Large intestine (tissue), 3 donors: ENCODE measurements around the gene C1orf198. TPM values are rescaled to one million over a fixed set of nuclear protein-coding genes. Genes with fewer than 3 reads are reported as not detected.

Experiments
- DNase-seq, 2 donors: peaks; one replicate each; pipeline versions ENCODE4 v3.0.0 to v3.0.0-alpha.2; 2013
- H3K27ac ChIP-seq: one replicate; pipeline ENCODE4 v1.5.1; 2013; ENCODE audit warnings: low read length
- H3K27me3 ChIP-seq: 2 replicates; pipeline ENCODE4 v1.6.1; 2013; ENCODE audit warnings: low read length; ENCODE audit not compliant: control insufficient read depth, insufficient read depth
- H3K36me3 ChIP-seq: 2 replicates; pipeline ENCODE4 v1.6.1; 2013; ENCODE audit warnings: low read length; ENCODE audit not compliant: control insufficient read depth, insufficient read depth
- H3K4me1 ChIP-seq: one replicate; pipeline ENCODE4 v1.6.1; 2013; ENCODE audit warnings: low read length; ENCODE audit not compliant: control insufficient read depth, insufficient read depth
- H3K4me3 ChIP-seq: one replicate; pipeline ENCODE4 v1.5.1; 2013; ENCODE audit warnings: low read length
- H3K9me3 ChIP-seq: one replicate; pipeline ENCODE4 v1.6.1; 2013; ENCODE audit warnings: mild to moderate bottlenecking, low read depth, low read length, moderate library complexity; ENCODE audit not compliant: control insufficient read depth
- WGBS: methylation state at CpG from one replicate; pipeline ENCODE4 v1.1.5; 2013; ENCODE audit warnings: low lambda C conversion rate; ENCODE audit not compliant: insufficient coverage; 5-methylcytosine and 5-hydroxymethylcytosine counted together
- polyA plus RNA-seq: library from polyadenylated mRNA; unstranded; fragments of 120-200 nt; gene quantifications from one replicate; pipeline ENCODE4 v1.2.1, GENCODE V29; 2013

The C1orf198 gene
- polyA plus RNA-seq, 1 donor, result 36.5 TPM

- Histone ChIP-seq H3K9me3 (no peaks in the 10 kb centered on the region), H3K36me3 (no peaks in the 10 kb centered on the region), H3K27me3 (no peaks in the 10 kb centered on the region), H3K4me1 (no peaks in the 10 kb centered on the region), H3K4me3 (no peak overlapping the region), H3K27ac (no peak overlapping the region)
- no peak for DNase-seq
- no CpG with 5 or more reads among the region's 3 CpGs for WGBS
Measured at GRCh38 chr1:230814949-230815692, 53.2 kb downstream of the C1orf198 start.

DNA sequence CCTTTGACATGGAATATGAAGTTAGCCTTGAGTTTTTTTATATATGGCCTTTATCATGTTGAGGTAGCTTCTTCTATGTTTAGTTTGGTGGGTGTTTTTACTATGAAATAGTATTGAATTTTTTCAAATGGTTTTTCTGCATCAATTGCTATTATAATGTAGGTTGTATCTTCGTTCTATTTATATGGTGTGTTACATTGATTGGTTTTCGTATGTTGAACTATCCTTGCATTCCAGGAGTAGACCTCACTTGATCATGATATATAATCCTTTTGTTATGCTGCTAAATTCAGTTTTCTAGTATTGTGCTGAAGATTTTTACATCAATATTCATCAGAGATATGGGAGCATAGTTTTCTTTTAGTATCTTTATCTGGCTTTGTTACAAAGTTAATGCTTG is 55.8 kb downstream of the C1orf198 start:
- Histone ChIP-seq H3K9me3 (no peaks in the 10 kb centered on the region), H3K4me1 (no peaks in the 10 kb centered on the region), H3K4me3 (no peak overlapping the region), H3K36me3 (no peaks in the 10 kb centered on the region), H3K27ac (no peak overlapping the region), H3K27me3 (no peaks in the 10 kb centered on the region)
- no CpG with 5 or more reads among the region's 2 CpGs for WGBS
- no peak for DNase-seq

DNA sequence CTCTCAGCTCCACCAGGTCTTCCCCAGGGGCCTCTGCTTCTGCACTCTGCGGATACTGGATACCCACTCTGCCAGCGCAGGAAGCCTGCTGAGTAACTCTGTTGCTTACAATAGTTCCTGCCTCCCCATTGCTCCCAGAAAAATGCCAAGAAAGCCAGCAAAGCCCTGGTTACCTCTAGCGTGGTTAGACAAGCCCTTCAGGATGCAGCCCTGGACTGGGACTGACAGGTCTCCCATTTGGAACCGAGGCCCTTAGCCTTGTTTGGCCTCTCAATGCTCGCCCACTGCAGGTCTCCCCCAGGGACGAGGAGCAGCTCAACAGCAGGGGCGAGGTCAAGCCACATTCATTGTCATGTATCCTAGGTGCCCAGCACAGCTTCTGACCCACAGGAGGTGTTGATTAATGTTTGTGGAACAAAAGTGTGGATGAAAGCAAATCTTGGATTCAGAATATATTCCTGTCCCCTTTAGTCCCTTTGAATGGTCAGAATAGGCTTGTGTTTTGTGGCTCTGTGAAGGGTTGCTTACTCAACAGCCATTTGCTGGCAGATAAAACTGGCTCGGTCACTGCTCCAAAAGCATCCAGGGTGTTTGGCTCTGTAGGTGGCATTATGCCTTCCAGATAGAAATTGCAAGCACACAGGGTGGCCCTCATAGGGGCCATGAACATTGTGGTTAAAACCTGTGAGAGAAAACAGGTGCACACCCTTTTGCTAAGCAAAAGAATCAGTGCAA is 58.9 kb downstream of the C1orf198 start:
- 100% methylated on average over 1 of the region's 8 CpGs for WGBS
- H3K4me1 ChIP-seq, result no peaks in the 10 kb centered on the region
- H3K9me3 ChIP-seq, result no peaks in the 10 kb centered on the region
- no peaks in the 10 kb centered on the region for H3K27me3 ChIP-seq
- no peak overlapping the region for H3K27ac ChIP-seq
- no peaks in the 10 kb centered on the region for H3K36me3 ChIP-seq
- DNase-seq, result no peak
- H3K4me3 ChIP-seq, result no peak overlapping the region

DNA sequence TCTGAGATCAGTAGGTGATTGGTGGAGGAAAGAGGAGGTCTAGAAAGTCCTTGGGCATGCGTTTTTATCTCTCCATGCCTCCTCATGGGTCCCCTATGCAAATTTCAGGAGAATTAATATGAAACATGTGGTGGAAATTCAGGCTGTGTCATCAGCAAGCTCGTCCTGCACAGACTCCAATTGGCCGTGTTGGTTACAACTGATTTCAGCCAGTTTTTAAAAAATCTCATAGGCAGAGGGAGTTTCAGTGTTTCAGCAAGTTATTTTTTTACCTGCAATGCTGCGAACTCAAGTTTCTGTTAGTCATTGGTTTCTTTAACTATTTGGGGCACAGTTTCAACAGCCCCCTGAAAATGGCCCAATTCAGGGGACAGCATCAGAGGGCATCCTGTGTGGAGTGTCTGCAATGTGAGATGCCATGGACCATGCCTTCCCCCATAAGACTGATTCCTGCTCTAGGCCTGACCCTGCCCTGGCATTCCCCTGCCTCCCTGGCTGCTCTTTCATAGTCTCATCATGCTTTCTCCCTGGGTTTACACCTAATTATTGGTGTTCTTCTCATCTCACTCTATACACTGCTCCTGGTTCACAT is 59.9 kb downstream of the C1orf198 start:
- DNase-seq, result no peak
- no peaks in the 10 kb centered on the region for H3K27me3 ChIP-seq
- no peaks in the 10 kb centered on the region for H3K9me3 ChIP-seq
- no peak overlapping the region for H3K27ac ChIP-seq
- H3K4me1 ChIP-seq, result no peaks in the 10 kb centered on the region
- H3K36me3 ChIP-seq, result no peaks in the 10 kb centered on the region
- no peak overlapping the region for H3K4me3 ChIP-seq
- no CpG with 5 or more reads among the region's 4 CpGs for WGBS

GRCh38 chr1:230807561-230808280 is 60.6 kb downstream of the C1orf198 start:
- Histone ChIP-seq H3K36me3 (no peaks in the 10 kb centered on the region), H3K4me3 (no peak overlapping the region), H3K9me3 (no peaks in the 10 kb centered on the region), H3K4me1 (no peaks in the 10 kb centered on the region), H3K27ac (no peak overlapping the region), H3K27me3 (no peaks in the 10 kb centered on the region)
- DNase-seq, result no peak
- WGBS, result no CpG with 5 or more reads among the region's 3 CpGs

- no peak for DNase-seq
- no peaks in the 10 kb centered on the region for H3K4me1 ChIP-seq
- H3K27ac ChIP-seq, result no peak overlapping the region
- no peak overlapping the region for H3K4me3 ChIP-seq
- no CpG with 5 or more reads among the region's 5 CpGs for WGBS
- H3K36me3 ChIP-seq, result no peaks in the 10 kb centered on the region
- H3K27me3 ChIP-seq, result no peaks in the 10 kb centered on the region
- no peaks in the 10 kb centered on the region for H3K9me3 ChIP-seq
Measured at GRCh38 chr1:230807029-230807428, 61.3 kb downstream of the C1orf198 start.

DNA sequence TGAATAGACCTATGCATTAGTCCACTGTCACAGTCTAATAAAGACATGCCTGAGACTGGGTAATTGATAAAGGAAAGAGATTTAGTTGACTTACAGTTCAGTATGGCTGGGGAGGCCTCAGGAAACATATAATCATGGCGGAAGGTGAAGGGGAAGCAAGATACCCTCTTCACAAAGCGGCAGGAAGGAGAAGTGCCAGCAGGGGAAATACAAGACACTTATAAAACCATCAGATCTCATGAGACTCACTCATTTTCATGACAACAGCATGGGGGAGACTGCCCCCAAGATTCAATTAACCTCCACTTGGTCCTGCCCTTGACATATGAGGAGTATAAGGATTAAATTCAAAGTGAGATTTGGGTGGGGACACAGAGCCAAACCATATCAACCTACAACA is 61.8 kb downstream of the C1orf198 start:
- no peak overlapping the region for H3K27ac ChIP-seq
- no peaks in the 10 kb centered on the region for H3K9me3 ChIP-seq
- no peaks in the 10 kb centered on the region for H3K36me3 ChIP-seq
- no peaks in the 10 kb centered on the region for H3K27me3 ChIP-seq
- DNase-seq, result no peak
- H3K4me1 ChIP-seq, result no peaks in the 10 kb centered on the region
- 100% methylated on average over 2 of the region's 2 CpGs for WGBS
- no peak overlapping the region for H3K4me3 ChIP-seq

DNA sequence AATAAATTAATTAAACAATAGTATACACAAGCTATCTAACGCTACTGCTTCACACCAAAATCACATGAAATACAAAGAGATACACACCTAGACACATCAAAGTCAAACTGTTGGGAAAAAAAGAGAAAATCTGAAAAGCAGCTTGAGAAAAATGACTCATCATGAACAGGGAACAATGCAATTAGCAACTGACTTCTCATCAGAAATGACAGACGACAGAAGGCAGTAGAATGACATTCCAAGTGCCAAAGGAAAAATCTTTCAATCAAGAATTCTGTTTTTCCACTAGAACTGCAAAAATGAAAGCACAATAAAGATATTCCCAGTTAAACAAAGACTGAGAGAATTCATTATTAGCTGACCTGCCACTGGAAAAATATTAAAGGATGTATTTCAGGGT is 63.9 kb downstream of the C1orf198 start:
- Histone ChIP-seq H3K27ac (no peak overlapping the region), H3K4me3 (no peak overlapping the region), H3K36me3 (no peaks in the 10 kb centered on the region), H3K9me3 (no peaks in the 10 kb centered on the region), H3K27me3 (no peaks in the 10 kb centered on the region), H3K4me1 (no peaks in the 10 kb centered on the region)
- WGBS, result no CpG with 5 or more reads among the region's 2 CpGs
- no peak for DNase-seq

DNA sequence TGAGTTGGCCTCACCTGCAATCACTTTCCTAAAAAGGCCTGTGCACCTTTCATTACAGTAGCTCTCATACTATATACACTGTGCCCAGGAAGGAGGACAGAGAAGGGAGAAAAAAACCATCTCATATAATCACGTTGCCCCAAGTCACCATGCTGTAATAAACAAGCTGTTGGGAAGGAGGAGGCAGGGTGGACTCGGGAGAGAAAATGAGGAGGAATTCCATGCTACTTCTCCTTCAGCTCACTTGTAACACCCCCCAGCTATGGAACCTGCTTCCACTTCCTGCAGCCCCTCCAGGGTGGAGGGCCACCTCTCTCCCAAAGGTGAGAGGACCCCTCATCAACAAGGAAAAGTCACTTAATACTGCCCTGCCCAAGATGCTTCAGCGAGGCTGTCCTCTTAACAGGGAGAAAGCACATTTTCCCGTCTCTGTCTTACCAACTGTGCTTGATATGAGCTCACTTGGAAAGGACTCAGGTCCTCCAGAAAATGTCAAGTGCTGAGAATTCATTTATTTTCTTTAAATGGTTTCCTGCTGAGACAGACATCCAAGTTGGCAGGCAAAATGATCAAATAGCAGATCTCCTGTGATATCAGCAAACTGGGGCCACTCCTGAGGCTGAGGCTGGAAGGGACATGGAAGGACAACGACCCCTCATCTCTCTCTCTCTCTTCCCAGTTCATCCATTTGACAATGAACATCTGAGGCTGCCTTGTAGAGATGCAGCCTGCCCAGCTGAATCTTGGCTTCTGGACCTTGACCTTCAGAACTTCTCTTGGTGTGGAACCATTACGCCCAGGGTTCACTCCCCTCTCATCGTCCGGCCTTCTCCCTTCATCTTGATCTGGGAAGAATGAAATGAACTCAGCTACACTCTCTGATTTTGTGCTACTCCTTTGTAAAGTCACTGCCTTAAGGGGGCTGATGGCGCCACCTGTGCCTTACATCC is 67.2 kb downstream of the C1orf198 start:
- Histone ChIP-seq H3K4me1 (no peaks in the 10 kb centered on the region), H3K4me3 (no peak overlapping the region), H3K27me3 (no peaks in the 10 kb centered on the region), H3K27ac (no peak overlapping the region), H3K9me3 (no peaks in the 10 kb centered on the region), H3K36me3 (no peaks in the 10 kb centered on the region)
- 80% methylated on average over 2 of the region's 9 CpGs for WGBS
- DNase-seq, result no peak
